HG02852 (cell line): ENCODE measurements around the gene AMHR2.
"Not testable (repeated sequence)": the region's sequence is repeated elsewhere in the genome, so short reads cannot be mapped to it uniquely, and the experiment has no call there.

Experiments
- ATAC-seq: cut with Tn5 transposase; IDR thresholded peaks from one replicate; pipeline ENCODE4 v1.9.1; 2021; ENCODE audit warnings: mild to moderate bottlenecking, moderate library complexity; ENCODE audit not compliant: unreplicated experiment

The AMHR2 gene

DNA sequence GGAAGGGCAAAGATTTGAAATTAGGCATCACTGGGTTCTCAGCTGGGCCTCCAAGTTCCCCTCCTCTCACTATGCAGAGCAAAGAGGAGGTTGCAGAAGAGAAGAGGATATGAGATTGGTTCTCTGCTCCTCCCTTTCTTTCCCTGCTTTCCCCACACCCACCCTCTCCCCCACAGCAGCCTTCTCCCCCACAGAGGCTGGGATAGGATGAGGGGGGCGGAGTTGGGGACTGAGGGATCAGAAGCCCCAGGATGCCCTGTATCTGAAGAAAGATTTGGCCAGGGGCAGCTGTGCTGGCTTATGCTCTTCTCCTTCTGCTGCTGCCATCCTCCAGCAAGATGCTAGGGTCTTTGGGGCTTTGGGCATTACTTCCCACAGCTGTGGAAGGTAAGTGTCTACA, at the start of gene AMHR2:
TSS of gene AMHR2 (plus strand) at position 259 of the 400 bp plus-strand sequence. CDS start at position 339, 80 bp downstream.
- no peak for ATAC-seq

DNA sequence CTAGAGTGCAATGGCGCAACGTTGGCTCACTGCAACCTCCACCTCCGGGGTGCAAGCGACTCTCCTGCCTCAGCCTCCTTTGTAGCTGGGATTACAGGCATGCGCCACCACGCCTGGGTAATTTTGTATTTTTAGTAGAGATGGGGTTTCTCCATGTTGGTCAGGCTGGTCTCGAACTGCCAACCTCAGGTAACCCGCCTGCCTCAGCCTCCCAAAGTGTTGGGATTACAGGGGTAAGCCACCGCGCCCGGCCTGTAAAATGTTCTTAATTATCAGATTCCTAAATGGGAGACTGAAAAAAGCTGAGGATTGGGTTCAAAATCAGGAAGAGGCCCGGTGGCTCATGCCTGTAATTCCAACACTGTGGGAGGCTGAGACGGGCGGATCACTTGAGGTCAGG, 49.4 kb upstream of the AMHR2 start:
- not testable (repeated sequence) for ATAC-seq

DNA sequence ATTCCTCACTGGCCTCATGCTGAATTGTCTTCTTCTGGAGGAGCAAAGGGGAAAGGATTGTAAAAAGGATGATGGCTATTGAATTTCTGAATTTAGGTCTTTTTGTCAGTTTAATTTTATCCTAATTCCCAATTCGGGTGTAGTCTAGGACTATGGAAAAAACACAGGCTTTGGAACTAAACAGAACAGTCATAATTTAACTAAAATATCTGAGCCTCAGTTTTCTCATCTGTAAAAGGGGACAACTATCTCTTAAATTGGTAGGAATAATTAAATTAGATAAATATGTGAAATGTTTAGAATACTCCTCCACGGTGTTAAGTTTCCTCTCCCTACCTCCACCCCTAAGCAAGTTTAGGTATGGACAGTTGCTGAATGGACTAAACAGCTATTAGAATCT, 46.9 kb upstream of the AMHR2 start:
- ATAC-seq: no peak

DNA sequence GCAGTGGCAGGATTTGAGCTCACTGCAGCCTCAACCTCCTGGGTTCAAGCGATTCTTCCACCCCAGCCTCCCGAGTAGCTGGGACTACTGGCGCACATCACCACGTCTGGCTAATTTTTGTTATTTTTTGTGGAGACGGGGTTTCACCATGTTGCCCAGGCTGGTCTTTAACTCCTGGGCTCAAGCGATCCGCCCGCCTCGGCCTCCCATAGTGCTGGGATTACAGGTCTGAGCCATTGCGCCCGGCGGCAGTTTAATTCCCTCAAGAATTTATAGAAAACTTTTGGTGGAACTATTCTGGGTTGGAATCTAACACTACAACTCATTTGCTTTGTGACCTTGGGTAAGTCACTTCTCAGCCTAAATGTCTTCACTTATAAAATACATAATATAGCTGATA, 45.4 kb upstream of the AMHR2 start:
- ATAC-seq: no peak

DNA sequence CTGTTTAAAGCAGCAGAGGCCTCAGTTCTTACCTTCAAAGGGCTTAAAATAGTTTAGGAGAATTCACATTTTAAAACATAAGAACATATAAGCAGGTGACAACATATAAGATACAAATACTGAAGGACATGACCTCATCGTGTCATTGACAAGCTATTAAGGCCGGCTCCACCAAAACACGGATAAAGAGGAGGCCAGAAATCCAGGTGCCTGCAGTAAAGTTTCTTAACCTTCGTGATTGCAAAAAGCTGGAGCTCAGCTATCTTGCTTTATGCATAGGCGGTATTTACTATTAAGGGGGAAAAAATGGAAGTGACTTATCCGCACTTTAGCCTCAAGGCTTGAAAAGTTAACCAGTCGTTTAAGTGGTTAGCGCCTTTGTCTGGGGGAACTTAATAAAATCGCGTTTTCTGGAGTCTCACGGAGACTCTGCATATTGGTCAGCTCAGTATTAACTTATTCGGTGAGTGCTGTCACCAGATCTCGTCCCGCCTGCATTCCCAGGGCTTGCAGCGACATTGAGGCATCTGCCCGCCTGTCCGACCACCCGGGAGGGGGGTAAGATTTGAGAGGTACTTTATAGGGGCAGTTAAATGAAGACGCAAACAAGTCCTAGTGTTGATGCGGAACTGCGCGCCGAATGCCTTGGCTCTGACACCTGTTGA, 44.8 kb upstream of the AMHR2 start:
- no peak for ATAC-seq

DNA sequence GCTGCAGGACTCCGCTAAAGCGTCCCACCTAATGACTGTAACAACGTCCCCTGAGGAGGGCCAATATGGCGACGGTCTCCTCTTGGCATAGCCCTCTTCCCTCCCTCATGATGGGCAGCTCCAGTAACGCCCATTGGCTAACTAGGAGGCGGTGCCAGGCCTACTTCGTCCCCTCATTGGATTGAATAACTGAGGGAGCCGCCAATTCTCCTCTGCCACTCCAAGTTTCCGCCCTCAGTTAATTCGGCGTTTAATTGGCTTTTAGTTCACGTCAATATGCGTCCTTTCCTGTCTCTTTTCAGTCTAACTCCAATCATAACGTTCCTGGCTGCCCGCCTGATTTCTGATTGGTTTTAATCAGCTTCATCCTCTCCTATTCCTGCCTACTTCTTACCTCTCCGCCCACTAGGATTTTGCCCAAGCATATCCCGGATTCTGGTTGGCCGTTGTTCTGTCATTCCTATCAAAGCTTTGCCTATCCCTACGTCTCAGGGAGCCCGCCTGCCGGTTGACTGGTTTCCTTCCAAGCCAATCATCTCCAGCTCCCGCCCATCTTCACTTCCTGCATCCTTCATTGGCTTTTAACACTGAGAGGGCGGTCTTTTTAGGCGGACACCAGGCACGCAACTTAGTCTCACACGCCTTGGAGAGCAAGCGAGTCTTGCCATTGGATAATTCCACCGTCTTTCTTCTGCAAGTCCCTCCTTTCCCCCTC, 44.1 kb upstream of the AMHR2 start:
- ATAC-seq: peak; percentile 69

DNA sequence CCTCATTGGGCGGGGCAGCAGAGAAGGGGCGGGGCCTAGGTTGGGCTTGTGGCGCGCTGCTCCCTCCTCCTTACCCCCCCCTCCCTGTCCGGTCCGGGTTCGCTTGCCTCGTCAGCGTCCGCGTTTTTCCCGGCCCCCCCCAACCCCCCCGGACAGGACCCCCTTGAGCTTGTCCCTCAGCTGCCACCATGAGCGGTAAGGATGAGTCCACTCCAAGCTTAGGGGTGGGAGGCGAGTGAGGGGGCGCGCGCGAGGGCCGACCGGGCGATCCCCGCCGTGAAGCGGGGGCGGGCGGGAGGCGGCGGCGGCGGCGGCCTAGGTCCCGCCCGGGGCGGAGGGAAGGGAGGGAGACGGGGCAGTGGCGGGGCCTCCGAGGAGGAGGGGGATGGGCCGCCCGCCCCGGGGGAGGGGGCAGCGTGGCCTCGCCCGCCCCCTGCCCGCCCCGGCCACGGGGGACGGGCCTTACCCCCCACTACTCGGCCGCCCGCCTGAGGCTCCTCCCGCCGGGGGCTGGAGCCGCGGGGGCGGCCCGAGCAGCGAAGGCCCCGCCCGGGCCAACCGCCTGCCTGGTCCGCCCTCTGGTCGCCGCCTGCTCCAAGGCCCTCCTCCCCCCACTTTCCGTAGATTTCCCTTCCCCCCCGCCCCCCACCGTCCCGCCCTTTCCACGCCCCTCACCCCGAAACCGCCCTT, 43.4 kb upstream of the AMHR2 start, which contains the start of gene SP1:
TSS of gene SP1 (plus strand) at position 73 of the 690 bp plus-strand sequence. CDS start at position 189, 116 bp downstream.
- ATAC-seq: peak; percentile 35

DNA sequence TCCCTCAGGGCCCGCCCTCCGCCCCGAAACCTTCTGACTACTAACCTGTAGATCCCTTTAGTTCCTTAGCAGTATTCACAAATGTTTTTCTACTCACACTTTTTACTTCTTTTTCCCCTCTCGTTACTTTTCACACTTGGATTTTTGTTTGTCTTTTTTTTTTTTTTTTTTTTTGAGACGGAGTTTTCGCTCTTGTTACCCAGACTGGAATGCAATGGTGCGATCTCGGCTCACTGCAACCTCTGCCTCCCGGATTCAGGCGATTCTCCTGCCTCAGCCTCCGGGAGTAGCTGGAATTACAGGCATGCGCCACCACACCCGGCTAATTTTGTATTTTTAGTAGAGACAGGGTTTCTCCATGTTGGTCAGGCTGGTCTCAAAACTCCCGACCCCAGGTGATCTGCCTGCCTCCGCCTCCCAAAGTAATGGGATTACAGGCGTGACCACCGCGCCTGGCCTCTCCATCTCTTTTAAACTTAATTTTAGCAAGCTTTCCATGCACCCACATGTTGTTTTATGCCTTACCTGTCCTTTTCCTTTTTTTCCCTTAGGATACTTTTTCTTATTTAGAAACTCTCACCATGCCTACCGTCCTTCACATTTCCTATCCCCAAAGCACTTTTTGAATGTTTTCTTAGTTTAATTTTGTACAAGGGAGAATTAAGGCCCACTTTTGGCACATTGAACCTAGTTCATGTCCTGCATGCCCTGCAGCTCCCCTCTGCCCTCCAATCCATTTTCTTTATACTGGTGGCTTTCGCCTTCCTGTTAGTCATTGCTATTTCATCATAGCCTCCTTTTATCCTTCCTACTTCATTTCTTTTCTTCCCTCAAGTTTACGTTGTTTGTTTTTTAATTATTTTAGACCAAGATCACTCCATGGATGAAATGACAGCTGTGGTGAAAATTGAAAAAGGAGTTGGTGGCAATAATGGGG, 42.6 kb upstream of the AMHR2 start:
- ATAC-seq: no peak

DNA sequence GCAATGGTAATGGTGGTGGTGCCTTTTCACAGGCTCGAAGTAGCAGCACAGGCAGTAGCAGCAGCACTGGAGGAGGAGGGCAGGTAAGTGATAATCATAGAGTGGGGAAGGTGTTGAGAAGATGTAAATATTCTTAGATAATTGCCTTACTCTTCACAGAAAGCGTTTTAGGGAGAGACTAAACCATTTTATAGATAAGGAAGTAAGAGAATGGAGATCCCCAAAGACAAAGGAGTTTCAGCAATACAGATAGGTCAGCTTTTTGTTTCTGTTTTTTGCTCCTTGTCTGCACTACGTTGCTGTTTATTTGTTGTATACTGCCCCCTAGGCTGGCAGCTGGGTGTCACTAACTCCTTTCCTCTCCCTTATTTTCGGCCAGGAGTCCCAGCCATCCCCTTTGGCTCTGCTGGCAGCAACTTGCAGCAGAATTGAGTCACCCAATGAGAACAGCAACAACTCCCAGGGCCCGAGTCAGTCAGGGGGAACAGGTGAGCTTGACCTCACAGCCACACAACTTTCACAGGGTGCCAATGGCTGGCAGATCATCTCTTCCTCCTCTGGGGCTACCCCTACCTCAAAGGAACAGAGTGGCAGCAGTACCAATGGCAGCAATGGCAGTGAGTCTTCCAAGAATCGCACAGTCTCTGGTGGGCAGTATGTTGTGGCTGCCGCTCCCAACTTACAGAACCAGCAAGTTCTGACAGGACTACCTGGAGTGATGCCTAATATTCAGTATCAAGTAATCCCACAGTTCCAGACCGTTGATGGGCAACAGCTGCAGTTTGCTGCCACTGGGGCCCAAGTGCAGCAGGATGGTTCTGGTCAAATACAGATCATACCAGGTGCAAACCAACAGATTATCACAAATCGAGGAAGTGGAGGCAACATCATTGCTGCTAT, 41.7 kb upstream of the AMHR2 start:
- ATAC-seq: no peak

DNA sequence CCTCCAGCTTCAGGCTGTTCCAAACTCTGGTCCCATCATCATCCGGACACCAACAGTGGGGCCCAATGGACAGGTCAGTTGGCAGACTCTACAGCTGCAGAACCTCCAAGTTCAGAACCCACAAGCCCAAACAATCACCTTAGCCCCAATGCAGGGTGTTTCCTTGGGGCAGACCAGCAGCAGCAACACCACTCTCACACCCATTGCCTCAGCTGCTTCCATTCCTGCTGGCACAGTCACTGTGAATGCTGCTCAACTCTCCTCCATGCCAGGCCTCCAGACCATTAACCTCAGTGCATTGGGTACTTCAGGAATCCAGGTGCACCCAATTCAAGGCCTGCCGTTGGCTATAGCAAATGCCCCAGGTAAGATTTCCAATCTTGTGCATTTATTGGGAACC, 40.4 kb upstream of the AMHR2 start:
- no peak for ATAC-seq

DNA sequence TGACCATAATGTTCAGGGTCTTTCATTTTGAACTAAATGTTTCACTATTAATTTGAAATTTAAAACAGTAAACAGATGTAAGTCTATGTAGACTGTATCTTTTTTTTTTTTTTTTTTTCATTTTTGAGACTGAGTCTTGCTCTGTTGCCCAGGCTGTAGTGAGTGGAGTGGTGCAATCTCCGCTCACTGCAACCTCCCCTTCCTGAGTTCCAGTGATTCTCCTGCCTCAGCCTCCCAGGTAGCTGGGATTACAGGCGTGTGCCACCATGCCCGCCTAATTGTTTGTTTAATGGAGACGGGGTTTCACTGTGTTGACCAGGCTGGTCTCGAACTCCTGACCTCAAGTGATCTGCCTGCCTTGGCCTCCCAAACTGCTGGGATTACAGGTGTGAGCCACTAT, 37.3 kb upstream of the AMHR2 start:
- not testable (repeated sequence) for ATAC-seq

DNA sequence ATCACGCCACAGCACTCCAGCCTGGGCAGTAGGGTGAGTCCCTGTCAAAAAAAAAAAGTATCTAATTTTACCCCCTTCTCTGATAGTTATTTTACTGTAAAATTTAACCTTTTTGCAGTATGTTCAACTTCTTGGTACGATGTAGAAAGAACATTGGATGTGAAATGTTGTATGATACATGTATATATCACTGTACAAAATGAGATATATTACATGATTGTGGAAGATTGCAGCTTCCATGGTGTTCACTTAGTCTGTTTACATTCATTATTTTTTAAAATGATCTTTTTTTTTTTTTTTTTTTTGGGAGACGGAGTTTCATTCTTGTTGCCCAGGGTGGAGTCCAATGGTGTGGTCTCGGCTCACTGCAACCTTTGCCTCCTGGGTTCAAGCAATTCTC, 34.7 kb upstream of the AMHR2 start:
- no peak for ATAC-seq

DNA sequence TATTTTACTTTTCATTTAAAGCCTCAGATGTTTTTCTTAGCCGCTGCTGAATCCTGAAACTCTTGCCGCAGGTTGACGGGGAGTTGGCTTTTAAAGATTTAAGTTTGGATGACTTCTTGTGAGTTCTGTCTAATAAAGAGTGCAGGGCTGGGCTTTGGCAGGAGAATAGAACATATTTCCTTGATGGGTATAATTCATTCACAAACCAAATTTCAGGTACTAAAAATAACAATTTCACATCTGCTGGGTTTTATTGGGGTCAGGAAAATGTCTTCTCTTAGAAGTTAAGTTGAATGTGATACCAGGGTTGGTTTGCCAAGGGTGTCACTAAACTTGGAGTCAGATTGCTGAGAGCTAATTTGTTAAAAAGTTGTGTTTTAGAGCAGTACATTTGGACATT, 34.0 kb upstream of the AMHR2 start:
- no peak for ATAC-seq

DNA sequence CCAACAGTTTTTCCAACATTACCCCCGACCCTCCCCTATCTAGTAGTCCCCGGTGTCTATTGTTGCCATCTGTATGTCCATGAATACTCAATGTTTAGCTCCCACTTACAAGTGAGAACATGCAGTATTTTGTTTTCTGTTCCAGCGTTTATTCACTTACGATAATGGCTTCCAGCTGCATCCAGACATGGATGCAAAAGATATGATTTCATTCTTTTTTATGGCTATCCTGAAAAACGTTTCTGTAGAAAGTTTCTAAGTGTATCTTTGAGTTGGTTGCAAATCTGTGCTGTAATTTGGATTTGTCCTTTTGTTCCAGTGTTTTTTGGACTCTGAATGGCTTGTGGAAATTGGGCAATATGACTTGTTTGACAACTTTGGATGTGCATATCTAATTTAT, 31.9 kb upstream of the AMHR2 start:
- no peak for ATAC-seq

DNA sequence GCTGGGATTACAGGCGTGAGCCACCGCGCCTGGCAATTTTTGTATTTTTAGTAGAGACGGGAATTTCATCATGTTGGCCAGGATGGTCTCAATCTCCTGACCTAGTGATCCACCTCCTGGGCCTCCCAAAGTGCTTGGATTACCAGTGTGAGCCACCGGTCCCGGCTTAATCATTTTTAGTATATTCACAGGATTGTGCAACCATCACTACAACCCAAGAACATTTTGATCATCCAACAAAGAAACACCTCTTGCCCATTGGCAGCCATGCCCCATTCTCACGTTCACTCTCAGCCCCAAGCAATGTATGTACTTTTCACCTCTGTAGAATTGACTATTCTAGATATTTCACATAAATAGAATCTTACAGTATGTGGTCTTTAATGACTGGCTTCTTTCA, 23.8 kb upstream of the AMHR2 start:
- ATAC-seq: no peak

DNA sequence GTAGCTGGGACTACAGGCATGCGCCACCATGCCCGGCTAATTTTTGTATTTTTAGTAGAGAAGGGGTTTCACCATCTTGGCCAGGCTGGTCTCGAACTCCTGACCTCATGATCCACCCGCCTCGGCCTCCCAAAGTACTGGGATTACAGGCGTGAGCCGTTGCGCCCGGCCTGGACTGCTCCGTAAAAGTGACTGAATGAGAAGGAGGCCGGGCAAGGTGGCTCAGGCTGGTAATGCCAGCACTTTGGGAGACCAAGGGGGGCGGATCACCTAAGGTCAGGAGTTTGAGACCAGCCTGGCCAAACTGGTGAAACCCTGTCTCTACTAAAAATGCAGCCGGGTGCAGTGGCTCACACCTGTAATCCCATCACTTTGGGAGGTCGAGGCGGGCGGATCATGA, 21.3 kb upstream of the AMHR2 start:
- not testable (repeated sequence) for ATAC-seq

DNA sequence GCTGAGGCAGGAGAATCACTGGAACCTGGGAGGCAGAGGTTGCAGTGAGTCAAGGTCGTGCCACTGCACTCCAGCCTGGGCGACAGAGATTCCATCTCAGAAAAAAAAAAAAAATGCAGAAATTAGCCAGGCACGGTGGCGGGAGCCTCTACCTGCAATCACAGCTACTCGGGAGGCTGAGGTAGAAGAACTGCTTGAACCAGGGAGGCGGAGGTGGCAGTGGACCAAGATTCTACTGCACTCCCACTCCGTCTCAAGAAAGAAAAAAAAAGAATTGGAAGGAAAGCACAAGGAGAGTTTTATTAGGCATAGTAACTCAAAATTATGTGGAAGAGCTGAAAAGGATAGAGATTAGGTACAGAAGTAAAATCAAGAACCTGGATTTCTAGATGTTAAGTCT, 20.8 kb upstream of the AMHR2 start:
- no peak for ATAC-seq

DNA sequence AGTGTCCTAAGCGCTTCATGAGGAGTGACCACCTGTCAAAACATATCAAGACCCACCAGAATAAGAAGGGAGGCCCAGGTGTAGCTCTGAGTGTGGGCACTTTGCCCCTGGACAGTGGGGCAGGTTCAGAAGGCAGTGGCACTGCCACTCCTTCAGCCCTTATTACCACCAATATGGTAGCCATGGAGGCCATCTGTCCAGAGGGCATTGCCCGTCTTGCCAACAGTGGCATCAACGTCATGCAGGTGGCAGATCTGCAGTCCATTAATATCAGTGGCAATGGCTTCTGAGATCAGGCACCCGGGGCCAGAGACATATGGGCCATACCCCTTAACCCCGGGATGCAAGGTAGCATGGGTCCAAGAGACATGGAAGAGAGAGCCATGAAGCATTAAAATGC, 12.7 kb upstream of the AMHR2 start:
- no peak for ATAC-seq

DNA sequence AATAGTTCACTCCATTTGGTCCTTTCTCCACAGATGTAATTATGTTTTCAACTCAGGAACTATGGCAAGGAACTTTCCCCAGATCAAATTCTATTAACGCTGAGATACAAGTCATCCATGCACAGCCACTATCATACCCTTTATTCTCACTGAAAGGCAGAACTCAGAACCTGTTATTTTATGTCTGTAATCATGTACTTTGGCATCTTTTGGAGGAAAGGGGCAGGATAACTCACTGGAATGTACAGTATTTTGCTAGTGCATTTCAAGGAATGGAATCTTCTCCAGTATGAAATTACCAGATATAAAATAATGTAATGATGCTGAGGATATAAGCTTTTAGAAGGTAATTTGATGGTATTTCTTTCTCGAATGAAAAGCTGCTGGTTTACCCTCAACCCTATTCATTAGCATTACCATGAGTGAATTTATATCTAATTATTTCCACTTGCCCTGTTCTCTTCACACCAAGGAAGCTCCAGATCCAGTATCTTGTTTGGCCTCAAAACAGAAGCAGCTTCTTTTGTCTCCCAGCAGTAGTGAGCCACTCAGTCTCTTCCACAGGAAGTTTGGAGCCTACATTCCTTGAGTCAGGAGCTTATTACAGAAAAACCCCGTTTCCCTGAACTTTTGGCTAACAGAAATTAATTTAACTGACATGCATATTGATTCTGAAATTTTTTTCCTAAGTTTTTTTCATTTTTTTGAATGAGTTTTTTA, 10.0 kb upstream of the AMHR2 start:
- no peak for ATAC-seq
